ENCODE data around the gene TSPAN14.

TSPAN14 gene

DNA sequence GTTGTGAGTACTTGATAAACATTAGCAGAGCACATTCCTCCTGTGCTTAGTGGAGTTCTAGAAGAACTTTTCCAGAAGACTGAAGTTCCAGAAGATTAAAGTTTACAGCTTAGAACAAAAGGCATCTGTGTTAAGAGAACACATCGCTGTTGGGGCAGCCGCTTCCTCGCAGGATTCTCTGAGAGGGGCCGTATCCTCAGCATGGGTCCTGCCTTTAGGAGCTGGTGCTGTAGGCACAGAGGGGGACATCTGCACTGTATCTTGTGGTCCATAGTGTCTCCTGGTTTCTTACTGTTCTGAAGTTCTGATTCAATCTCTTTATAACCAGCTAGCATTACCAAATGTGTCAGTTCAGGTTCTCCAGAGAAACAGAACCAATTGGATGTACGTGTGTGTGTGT is 99.9 kb downstream of the TSPAN14 start:
- Histone ChIP-seq H3K27ac (ENCODE audit: low read depth, low read length, severe bottlenecking) (no peak overlapping the region), H3K4me3 (ENCODE audit: extremely low read depth, insufficient read depth, low read length, poor library complexity, severe bottlenecking) (no peak overlapping the region), H3K36me3 (ENCODE audit: control insufficient read depth, insufficient read depth, low read length) (no peaks in the 10 kb centered on the region), H3K4me1 (ENCODE audit: control insufficient read depth, insufficient read depth, low read length, poor library complexity, severe bottlenecking) (no peaks in the 10 kb centered on the region), H3K9me3 (ENCODE audit: control insufficient read depth, low read length) (no peaks in the 10 kb centered on the region)
- WGBS, 2 experiments (ENCODE audit: insufficient coverage in 2 of 2) = 98 to 100% methylated on average over 3 to 5 of the region's 5 CpGs

- WGBS, 2 experiments (ENCODE audit: insufficient coverage in 2 of 2) = 77% methylated on average over 4 of the region's 5 CpGs; no CpG with 5 or more reads in 1 of the 2 experiments
- Histone ChIP-seq H3K4me3 (ENCODE audit: extremely low read depth, insufficient read depth, low read length, poor library complexity, severe bottlenecking) (no peak overlapping the region), H3K27ac (ENCODE audit: low read depth, low read length, severe bottlenecking) (no peak overlapping the region), H3K36me3 (ENCODE audit: control insufficient read depth, insufficient read depth, low read length) (no peaks in the 10 kb centered on the region), H3K4me1 (ENCODE audit: control insufficient read depth, insufficient read depth, low read length, poor library complexity, severe bottlenecking) (no peaks in the 10 kb centered on the region), H3K9me3 (ENCODE audit: control insufficient read depth, low read length) (no peaks in the 10 kb centered on the region)
Measured at GRCh38 chr10:80555415-80555814, 101.3 kb downstream of the TSPAN14 start.

DNA sequence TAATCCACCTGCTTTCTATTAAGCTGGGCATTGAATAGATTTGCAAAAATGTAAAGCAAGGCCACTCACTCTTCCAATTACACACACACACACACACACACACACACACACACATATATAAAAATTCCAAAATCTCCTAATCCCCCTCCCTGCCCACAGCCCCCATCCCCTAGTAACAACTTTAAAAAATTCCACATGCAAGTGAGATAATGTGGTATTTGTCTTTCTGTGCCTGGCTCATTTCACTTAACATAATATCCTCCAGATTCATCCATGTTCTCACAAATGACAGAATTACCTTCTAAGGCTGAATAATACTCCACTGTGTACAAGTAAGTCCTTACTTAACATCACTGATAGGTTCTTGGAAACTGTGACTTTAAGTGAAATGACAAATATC is 107.8 kb downstream of the TSPAN14 start:
- Histone ChIP-seq H3K27ac (ENCODE audit: low read depth, low read length, severe bottlenecking) (no peak overlapping the region), H3K4me3 (ENCODE audit: extremely low read depth, insufficient read depth, low read length, poor library complexity, severe bottlenecking) (no peak overlapping the region)

GRCh38 chr10:80567292-80567691 is 113.2 kb downstream of the TSPAN14 start:
- 83 to 88% methylated on average over 2 of the region's 2 CpGs for WGBS, 2 experiments (ENCODE audit: insufficient coverage in 2 of 2)
- H3K9me3 ChIP-seq (ENCODE audit: control insufficient read depth, low read length) = no peaks in the 10 kb centered on the region
- H3K36me3 ChIP-seq (ENCODE audit: control insufficient read depth, insufficient read depth, low read length) = no peaks in the 10 kb centered on the region
- H3K4me1 ChIP-seq (ENCODE audit: control insufficient read depth, insufficient read depth, low read length, poor library complexity, severe bottlenecking) = no peaks in the 10 kb centered on the region
- no peak overlapping the region for H3K27ac ChIP-seq (ENCODE audit: low read depth, low read length, severe bottlenecking)
- no peak overlapping the region for H3K4me3 ChIP-seq (ENCODE audit: extremely low read depth, insufficient read depth, low read length, poor library complexity, severe bottlenecking)

More for the DNA sequence above, 107.8 kb downstream of the TSPAN14 start:
- no peaks in the 10 kb centered on the region for H3K4me1 ChIP-seq (ENCODE audit: control insufficient read depth, insufficient read depth, low read length, poor library complexity, severe bottlenecking)
- H3K36me3 ChIP-seq (ENCODE audit: control insufficient read depth, insufficient read depth, low read length) = no peaks in the 10 kb centered on the region
- no peaks in the 10 kb centered on the region for H3K9me3 ChIP-seq (ENCODE audit: control insufficient read depth, low read length)

DNA sequence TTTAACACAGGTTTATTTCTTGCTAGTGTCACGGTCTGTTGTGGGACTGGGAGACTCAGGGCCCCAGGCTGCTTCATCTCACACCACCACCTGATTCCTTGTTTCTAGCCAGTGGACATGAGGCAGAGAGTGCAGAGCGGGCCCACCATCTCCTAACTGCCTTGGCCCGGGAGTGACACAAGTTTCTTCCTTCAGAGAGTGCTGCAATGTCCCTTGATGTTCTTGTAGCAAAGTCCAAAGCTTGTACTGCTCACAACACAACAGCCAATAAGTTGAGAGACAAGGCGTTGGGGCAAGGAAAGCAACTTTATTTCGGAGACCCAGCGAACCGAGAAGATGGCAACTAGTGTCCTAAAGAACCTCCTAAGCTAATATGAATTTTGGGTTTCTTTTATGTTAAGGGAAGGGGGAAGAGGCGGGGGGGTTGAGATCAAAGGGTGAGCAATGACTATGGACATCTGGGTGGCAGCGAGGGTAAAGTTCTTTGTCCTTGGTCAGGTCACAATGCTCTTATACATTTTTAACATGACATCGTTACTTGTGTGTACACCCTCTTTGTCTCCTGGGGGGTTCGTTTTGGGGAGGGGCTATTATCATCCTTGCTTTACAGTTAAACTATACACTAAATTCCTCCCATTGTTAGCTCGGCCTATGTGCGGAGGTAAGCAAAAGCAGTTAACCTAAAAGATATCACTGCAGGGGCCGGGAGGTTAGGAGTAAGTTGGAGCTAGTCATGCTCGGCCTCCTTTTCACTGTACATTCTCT is 115.2 kb downstream of the TSPAN14 start:
- Histone ChIP-seq H3K4me3 (ENCODE audit: extremely low read depth, insufficient read depth, low read length, poor library complexity, severe bottlenecking) (no peak overlapping the region), H3K9me3 (ENCODE audit: control insufficient read depth, low read length) (no peaks in the 10 kb centered on the region), H3K4me1 (ENCODE audit: control insufficient read depth, insufficient read depth, low read length, poor library complexity, severe bottlenecking) (no peaks in the 10 kb centered on the region), H3K27ac (ENCODE audit: low read depth, low read length, severe bottlenecking) (no peak overlapping the region), H3K36me3 (ENCODE audit: control insufficient read depth, insufficient read depth, low read length) (no peaks in the 10 kb centered on the region)
- WGBS, 2 experiments (ENCODE audit: insufficient coverage in 2 of 2) = 88 to 95% methylated on average over 8 to 9 of the region's 15 CpGs

DNA sequence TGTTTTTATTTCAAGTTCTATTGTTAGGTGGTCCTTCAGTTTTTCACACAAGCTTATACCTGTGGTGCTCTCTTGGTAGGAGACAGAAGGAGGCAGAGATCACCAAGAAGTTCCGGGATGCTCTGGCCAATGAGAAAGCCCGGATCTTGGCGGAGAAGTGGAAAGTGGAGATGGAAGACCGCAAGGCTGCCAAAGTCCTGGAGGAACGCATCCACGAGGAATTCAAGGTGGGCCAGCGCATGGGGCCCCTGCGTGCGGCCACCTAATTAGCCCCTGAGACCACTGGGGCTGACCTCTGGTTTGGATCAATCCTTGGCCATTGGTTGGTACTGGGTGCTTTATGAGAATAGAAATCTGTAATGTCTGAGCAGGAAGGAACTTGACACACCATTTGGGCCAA is 117.2 kb downstream of the TSPAN14 start:
- no peaks in the 10 kb centered on the region for H3K9me3 ChIP-seq (ENCODE audit: control insufficient read depth, low read length)
- H3K4me1 ChIP-seq (ENCODE audit: control insufficient read depth, insufficient read depth, low read length, poor library complexity, severe bottlenecking) = no peaks in the 10 kb centered on the region
- no peaks in the 10 kb centered on the region for H3K36me3 ChIP-seq (ENCODE audit: control insufficient read depth, insufficient read depth, low read length)
- no peak overlapping the region for H3K27ac ChIP-seq (ENCODE audit: low read depth, low read length, severe bottlenecking)
- no peak overlapping the region for H3K4me3 ChIP-seq (ENCODE audit: extremely low read depth, insufficient read depth, low read length, poor library complexity, severe bottlenecking)
- WGBS, 2 experiments (ENCODE audit: insufficient coverage in 2 of 2) = 96% methylated on average over 5 of the region's 9 CpGs; no CpG with 5 or more reads in 1 of the 2 experiments

GRCh38 chr10:80579181-80579763 is 125.2 kb downstream of the TSPAN14 start:
- Histone ChIP-seq H3K27ac (ENCODE audit: low read depth, low read length, severe bottlenecking) (no peak overlapping the region), H3K9me3 (ENCODE audit: control insufficient read depth, low read length) (no peaks in the 10 kb centered on the region), H3K4me1 (ENCODE audit: control insufficient read depth, insufficient read depth, low read length, poor library complexity, severe bottlenecking) (peaks cover 9% of the 10 kb centered on the region), H3K4me3 (ENCODE audit: extremely low read depth, insufficient read depth, low read length, poor library complexity, severe bottlenecking) (no peak overlapping the region), H3K36me3 (ENCODE audit: control insufficient read depth, insufficient read depth, low read length) (no peaks in the 10 kb centered on the region)
- WGBS, 2 experiments (ENCODE audit: insufficient coverage in 2 of 2) = 63 to 66% methylated on average over 2 to 3 of the region's 5 CpGs

- no peak overlapping the region for H3K4me3 ChIP-seq (ENCODE audit: extremely low read depth, insufficient read depth, low read length, poor library complexity, severe bottlenecking)
- WGBS, 2 experiments (ENCODE audit: insufficient coverage in 2 of 2) = 76 to 88% methylated on average over 3 to 4 of the region's 5 CpGs
- H3K27ac ChIP-seq (ENCODE audit: low read depth, low read length, severe bottlenecking) = no peak overlapping the region
- no peaks in the 10 kb centered on the region for H3K9me3 ChIP-seq (ENCODE audit: control insufficient read depth, low read length)
- H3K4me1 ChIP-seq (ENCODE audit: control insufficient read depth, insufficient read depth, low read length, poor library complexity, severe bottlenecking) = peaks cover 9% of the 10 kb centered on the region
- no peaks in the 10 kb centered on the region for H3K36me3 ChIP-seq (ENCODE audit: control insufficient read depth, insufficient read depth, low read length)
Measured at GRCh38 chr10:80579849-80580637, 125.9 kb downstream of the TSPAN14 start.

DNA sequence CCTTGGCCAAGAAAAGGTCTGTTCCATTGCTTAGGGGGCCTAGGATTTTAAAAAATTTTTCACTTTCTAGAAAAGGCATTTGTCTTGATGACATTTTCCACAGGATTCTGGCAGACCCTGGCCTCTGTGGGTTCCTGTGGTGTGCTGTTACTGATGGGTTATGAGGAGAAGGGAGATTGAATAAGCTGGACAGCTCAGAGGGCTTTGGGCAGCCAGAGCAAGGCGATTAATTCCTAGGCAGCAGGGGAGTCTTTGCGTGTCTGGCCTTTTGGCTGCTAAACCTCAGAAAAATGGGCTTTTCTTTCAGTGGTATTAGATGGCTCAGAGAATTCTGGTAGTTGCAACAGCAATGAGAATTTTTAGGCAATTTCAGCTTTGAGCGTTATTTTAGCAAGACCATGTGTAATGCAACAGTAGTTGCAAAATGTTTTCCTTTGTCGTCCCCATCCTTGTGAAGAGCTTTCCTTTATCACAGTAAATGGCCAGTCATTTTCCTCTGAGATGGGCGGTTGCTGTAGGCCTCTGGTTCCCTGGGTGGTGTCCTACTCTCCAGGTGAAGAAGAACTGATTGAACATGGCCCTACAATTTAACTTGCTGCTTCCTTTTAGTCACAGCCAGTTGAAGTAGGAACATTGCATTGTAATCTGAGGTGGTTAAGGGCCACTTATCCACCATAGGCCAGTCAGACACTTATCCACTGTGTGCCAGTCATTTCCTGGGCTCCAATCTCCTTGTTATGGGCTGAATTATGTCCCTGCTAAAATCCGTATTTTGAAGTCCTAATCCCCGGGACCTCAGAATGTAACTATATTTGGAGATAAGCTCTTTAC is 126.7 kb downstream of the TSPAN14 start:
- peak overlapping the region; percentile 46 for H3K27ac ChIP-seq (ENCODE audit: low read depth, low read length, severe bottlenecking)
- H3K9me3 ChIP-seq (ENCODE audit: control insufficient read depth, low read length) = no peaks in the 10 kb centered on the region
- WGBS, 2 experiments (ENCODE audit: insufficient coverage in 2 of 2) = 96 to 97% methylated on average over 5 of the region's 7 CpGs
- H3K36me3 ChIP-seq (ENCODE audit: control insufficient read depth, insufficient read depth, low read length) = no peaks in the 10 kb centered on the region
- H3K4me3 ChIP-seq (ENCODE audit: extremely low read depth, insufficient read depth, low read length, poor library complexity, severe bottlenecking) = no peak overlapping the region
- H3K4me1 ChIP-seq (ENCODE audit: control insufficient read depth, insufficient read depth, low read length, poor library complexity, severe bottlenecking) = peaks cover 9% of the 10 kb centered on the region

DNA sequence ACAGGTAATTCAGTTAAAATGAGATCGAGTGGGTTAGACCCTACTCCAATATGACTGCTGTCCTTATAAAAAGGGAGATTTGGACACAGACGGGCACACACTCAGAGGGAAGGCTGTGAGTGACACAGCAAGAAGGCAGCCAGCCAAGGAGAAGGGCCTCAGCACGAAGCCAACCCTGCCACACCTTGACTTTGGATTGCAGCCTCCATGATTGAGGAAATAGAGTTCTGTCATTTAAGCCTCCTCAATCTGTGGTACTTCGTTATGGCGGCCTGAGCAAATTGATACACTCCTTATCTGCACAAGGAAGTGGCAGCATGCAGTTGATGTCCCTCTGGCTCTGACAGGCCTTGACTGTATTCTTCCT is 127.3 kb downstream of the TSPAN14 start:
- Histone ChIP-seq H3K27ac (ENCODE audit: low read depth, low read length, severe bottlenecking) (no peak overlapping the region), H3K4me1 (ENCODE audit: control insufficient read depth, insufficient read depth, low read length, poor library complexity, severe bottlenecking) (peaks cover 9% of the 10 kb centered on the region), H3K4me3 (ENCODE audit: extremely low read depth, insufficient read depth, low read length, poor library complexity, severe bottlenecking) (no peak overlapping the region), H3K9me3 (ENCODE audit: control insufficient read depth, low read length) (no peaks in the 10 kb centered on the region), H3K36me3 (ENCODE audit: control insufficient read depth, insufficient read depth, low read length) (no peaks in the 10 kb centered on the region)
- WGBS, 2 experiments (ENCODE audit: insufficient coverage in 2 of 2) = 97 to 100% methylated on average over 4 to 5 of the region's 5 CpGs
